HG03066 (cell line): ENCODE results near the gene EPC2.

Experiments
- ATAC-seq: cut with Tn5 transposase; IDR thresholded peaks from one replicate; pipeline ENCODE4 v1.9.1; 2021; ENCODE audit warnings: low read depth; ENCODE audit not compliant: unreplicated experiment

EPC2 gene

DNA sequence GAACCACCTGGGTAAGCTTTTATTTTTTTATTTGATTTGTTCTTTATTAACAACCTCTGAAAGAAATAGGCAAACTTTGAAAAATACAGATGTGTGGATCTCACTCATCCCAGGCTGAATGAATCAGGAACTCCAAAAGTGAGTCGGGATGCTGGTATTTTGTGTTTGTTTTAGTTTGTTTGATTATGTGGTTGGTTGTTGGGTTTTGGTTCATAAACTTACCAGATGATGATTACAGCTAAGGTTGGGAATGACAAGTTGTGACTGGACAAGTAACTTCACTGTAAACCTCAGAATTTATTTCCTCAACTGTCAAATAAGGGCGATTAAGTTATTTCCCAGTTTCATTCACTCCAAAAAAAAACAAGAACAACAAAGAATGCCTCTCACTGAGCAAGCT lies 150.0 kb downstream of the EPC2 start:
- ATAC-seq, result no peak

DNA sequence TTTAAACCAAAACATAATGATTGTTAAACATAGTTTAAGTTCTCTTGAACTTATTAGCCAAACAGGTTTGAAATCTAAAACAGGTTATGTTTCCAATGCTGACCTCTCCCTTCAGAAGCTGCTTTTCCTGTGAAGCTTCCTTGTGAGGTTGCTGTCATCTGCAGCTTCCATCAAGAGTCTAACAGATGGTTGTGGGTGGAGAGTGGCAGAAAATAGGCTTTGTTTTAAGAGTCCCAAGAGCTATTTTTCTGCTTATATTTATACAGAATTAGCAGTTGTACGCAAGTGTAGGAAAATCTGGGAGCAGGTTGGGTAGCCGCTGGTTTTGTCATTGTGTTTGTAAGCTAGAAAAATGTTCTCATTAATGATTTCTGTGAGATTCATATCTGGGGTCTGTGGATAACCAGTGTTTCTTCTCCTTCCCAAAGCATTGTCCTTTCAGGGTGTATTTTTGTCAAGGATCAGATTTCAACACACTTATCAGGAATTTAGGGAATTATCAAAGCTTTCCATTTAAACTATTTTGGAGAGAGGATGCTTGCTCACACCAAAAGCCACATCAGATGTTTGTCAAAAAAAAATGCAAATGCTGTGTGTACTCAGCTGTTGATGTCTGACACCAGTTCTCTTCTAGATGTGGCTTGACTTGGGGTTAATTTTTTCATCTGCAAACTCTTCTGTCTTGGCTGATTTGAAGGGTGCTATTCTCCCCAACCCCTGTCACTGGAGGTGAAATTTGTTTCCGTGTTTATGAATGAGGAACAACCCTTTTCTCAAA lies 152.4 kb downstream of the EPC2 start:
- ATAC-seq, result no peak

GRCh38 chr2:148802448-148803220 lies 158.1 kb downstream of the EPC2 start:
- no peak for ATAC-seq

DNA sequence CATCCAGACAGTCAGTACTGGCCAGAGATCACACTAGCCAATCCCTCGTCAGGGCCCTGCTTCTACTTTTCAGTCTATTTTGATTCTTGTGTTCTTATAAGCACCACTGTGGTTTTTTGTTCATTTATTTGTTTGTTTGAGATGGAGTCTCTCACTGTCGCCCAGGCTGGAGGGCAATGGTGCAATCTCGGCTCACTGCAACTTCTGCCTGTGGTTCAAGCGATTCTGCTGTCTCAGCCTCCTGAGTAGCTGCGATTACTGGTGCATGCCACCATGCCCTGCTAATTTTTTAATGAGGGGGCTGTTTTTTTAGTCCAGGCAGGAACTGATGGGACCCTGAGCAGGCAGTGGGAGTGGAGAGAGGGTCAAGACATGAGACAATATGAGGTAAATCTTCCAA lies 165.5 kb downstream of the EPC2 start:
- no peak for ATAC-seq

DNA sequence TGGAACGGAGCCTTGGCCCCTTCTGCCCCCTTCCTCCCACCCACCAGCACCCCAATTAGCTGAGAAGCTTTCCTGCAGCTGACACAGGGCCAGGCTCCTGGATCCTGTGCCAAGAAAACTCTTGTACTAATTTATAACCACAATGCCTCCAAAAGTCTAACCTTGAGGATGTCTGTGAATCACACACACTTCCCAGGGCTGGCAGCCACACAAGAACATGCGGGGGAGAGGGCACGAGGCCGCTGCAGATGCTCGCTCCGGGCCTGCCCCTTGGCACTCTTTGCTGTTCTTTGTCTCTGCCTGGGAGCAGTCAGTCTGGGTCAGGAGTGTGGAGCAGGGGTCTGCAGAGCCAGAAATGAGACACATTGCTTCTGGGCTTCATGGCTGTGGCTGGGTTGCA lies 167.8 kb downstream of the EPC2 start:
- no peak for ATAC-seq

- ATAC-seq, result peak; percentile 99
Measured at GRCh38 chr2:148813603-148814065, 169.1 kb downstream of the EPC2 start.

- ATAC-seq, result no peak
Measured at GRCh38 chr2:148814143-148814859, 169.8 kb downstream of the EPC2 start.

- ATAC-seq, result no peak
Measured at GRCh38 chr2:148814860-148815419, 170.4 kb downstream of the EPC2 start.

DNA sequence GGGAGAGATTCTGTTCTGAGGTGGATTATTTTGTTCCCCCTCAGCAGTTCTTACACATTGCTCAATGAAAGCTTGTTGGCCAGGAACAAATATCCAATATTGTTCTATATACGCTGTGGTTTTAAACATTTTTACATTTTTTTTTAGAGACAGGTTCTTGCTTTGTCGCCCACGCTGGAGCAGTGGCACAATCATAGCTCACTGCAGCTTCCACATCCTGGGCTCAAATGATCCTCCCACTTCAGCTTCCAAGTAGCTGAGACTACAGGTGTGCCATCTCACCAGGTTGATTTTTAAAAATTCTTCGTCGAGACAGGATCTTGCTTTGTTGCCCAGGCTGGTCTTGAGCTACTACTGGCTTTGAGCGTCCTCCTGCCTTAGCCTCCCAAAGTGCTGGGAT lies 171.6 kb downstream of the EPC2 start:
- ATAC-seq, result no peak

GRCh38 chr2:148817210-148817708 lies 172.7 kb downstream of the EPC2 start:
- ATAC-seq, result no peak

DNA sequence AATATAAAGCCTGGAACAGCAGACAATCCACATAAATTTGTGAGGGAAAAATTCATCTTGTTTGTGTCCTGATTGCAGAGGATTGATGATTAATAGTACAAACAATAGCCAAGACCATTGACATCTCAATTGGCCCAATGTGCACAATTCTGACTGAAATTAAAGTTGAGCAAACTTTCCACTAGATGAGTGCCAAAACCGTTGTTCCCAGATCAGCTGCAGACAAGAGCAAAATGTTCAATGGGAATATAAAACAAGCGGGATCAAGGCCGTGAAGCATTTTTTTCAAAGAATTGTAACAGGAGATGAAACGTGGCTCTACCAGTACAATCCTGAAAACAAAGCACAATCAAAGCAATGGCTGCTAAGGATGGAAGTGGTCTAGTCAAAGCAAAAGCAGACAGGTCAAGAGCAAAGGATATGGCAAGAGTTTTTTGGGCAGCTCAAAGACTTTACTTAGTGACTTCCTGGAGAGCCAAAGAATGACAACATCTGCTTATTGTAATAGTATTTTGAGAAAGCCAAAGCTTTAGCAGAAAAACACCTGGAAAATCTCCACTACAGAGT lies 174.6 kb downstream of the EPC2 start:
- no peak for ATAC-seq

- no peak for ATAC-seq
Measured at GRCh38 chr2:148824190-148824589, 179.6 kb downstream of the EPC2 start.

DNA sequence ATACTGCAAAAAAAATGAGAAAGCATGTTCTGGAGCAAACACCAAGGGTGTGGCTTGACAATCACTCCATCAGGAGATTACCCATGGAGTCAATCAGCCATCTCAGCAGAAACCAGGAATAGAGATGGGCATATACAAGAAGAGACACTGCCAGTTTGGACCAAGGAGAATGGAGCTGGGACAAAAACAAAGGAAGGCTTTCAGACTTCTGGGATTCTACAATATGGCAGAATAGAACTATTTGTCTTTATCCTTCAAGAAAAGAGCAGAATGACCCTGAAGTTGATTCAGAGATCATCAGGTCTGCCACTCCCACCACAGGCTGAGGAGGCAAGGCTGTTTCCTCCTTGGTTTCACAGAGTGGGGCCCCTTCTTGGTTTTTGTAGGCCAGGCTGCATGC lies 182.2 kb downstream of the EPC2 start:
- ATAC-seq, result no peak

GRCh38 chr2:148828941-148829340 lies 184.4 kb downstream of the EPC2 start:
- ATAC-seq, result no peak

DNA sequence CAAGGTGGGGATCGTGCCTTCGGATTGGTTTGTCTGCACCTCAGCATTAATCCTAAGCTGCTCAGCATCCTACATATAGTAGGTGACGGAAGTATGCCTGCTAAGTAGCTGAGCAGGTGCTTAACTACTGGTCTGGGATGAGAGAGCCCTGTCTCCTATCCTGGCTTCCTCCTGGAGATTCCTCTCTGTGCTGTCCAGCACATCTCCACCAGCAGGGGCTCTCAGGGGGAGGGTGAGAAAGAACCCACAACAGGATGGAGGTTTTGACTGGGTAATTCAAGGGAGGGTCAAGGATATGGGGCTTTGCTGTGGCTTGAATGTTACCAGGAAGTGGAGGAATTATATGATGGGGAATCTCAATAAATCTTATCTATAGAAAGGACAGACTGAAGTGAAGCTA lies 185.1 kb downstream of the EPC2 start:
- no peak for ATAC-seq

- ATAC-seq, result no peak
Measured at GRCh38 chr2:148832637-148833036, 188.1 kb downstream of the EPC2 start.
